GM20000 (cell line): Measurements from ENCODE around the gene HEPN1.

Experiments
- DNase-seq: peaks from one replicate; pipeline ENCODE4 v3.0.0; 2012; ENCODE audit warnings: low spot score
- CTCF ChIP-seq: IDR thresholded peaks from 2 replicates; pipeline ENCODE4 v1.5.1; 2012; ENCODE audit warnings: mild to moderate bottlenecking, control low read depth; ENCODE audit errors: extremely low read depth, missing control alignments

Gene HEPN1

DNA sequence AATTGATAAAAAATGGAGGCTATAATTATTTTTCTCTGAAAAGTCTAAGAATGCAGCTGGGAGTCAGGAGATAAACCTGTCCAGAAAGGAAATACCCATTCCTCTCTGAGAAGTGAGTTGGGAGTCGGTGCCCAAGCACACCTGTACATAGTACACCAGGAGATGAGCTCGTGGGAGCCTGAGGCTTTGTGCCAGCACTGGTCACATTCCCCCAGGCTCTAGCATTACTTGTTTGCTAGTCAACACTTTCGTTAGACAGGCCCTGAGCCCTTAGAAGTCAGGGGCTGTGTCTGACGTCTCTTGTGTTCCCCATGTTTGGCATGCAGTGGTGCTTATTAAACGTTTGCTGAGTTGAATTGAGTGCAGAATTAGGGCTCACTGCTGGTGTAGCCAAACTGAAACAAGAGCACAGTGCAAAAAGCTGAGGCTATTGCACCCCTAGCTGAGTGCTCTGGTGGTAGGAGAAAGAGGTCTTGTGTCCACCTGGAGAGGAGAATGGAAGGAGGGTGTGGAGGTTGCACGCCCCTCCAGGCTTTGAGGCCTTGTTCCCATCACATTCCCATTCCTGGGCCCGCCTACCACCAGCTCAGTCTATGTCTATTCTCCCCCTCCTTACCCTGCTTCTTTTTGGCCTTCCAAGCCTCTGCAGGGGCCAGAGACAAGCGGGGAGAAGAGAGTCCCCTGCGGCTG lies 28.2 kb upstream of the HEPN1 start:
- DNase-seq, result no peak
- no peak for TF ChIP-seq CTCF

GRCh38 chr11:124891373-124891861 lies 27.6 kb upstream of the HEPN1 start:
- TF ChIP-seq CTCF, result no peak
- DNase-seq, result no peak

DNA sequence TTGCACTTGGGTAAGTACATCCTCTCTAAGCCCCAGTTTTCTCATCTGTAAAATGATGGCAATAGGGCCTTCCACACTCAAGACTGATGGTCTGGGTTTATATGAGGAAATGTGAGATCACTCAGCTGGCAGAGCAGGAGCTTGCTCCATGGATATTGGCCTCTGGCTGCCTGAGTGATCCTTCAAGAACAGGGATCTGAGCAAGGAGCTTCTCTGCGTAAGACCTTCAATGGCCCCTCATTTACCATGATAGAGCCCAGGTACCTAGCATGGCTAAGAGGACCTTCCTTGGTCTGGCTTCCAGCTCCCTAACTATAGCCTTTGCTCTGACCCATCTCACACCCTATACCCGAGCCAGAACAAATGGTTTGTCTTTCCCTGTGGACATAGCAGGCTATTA lies 26.9 kb upstream of the HEPN1 start:
- no peak for DNase-seq
- TF ChIP-seq CTCF, result no peak

GRCh38 chr11:124892750-124893454 lies 26.1 kb upstream of the HEPN1 start:
- DNase-seq, result no peak
- TF ChIP-seq CTCF, result no peak

DNA sequence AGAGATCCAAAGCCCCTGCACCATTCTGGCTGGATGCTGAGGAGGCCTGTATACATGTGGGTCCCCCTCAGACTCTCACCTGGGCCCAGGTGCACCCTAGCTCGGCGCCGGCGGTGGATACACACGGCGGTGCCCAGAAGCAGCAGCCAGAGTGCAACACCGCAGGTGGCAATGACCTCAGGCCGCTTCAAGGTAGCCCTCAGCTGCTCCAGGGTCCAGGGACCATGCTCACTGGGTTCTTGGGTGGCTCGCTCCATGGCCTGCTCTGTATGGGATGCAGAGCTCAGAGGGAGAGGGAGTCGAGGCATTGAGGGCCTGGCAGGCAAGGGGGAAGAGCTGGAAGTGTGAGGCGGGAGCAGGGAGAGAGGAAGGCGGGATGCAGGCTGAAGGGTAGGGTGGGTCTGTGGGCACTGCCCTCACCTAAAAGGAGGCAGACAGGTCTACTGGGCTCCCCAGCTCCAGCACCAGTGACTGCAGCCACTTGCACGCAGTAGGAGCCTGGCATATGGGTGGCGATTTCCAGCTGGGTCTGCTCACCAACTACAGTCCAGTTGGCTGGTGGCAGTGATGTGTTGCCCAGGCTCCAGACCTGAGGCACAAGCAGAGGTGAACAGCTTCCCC lies 25.2 kb upstream of the HEPN1 start:
- no peak for TF ChIP-seq CTCF
- no peak for DNase-seq

DNA sequence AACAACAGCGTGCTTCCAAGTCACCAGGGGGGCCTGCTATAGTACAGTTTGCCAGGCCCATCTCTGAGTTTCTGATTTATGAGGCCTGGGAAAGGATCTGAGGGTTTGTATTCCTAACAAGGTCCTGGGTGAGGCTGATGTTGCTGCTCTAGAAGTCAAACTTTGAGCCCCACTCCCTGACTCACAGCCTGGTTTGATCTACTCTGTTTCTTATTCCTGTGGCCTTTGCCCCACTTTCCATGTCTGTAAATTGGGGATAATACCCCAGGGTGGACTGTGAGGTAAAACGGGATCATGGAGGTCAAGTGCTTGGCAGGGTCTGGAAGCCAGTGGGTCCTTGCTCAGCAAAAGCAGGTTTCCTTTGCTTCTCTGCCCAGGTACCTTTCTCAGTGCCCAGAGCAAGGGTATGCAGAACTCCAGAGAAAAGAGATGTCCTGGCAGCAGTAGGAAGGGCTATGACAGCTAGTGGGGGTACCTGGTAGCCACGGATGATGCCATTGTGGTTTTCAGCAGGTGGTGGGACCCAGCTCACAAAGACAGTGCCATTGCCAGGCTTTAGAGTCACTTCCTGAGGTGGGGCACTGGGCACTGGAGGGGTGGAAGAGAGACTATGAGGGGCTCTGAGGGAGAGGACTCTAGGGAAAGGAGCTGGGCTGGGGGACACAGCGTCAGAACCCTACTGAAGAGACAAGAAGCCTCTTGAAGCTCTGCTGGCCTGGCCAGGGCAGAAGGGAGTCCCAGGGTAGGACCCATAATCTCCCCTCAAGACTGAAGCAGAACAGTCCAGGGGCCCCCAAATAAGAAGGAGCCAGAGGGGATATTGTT lies 24.2 kb upstream of the HEPN1 start:
- no peak for DNase-seq
- no peak for TF ChIP-seq CTCF
